Smooth muscle cell of the pulmonary artery (primary cell): ENCODE results near the gene BBC3. TPM values are rescaled to one million over a fixed set of nuclear protein-coding genes. Genes with fewer than 3 reads are reported as not detected.

Source experiments
- total RNA-seq: library from RNA; depleted of rRNA; stranded (reverse); fragments of >200 nt; gene quantifications from 2 replicates; pipeline ENCODE4 v1.2.3, GENCODE V29; 2014

Gene BBC3
- 10.5 and 14.8 TPM in 2 replicates for total RNA-seq

GRCh38 chr19:47230921-47231214 is at the start of gene BBC3:
Gene BBC3, minus strand, starts transcription at chr19:47231199. Its CDS starts 2,768 bp downstream, at chr19:47228431.

GRCh38 chr19:47274071-47274890 is 43.3 kb upstream of the BBC3 start, which contains the start of gene INAFM1:
Gene INAFM1, plus strand, starts transcription at chr19:47274885. Its CDS starts 35 bp downstream, at chr19:47274920.

GRCh38 chr19:47255879-47256692 is 25.1 kb upstream of the BBC3 start, which contains the start of gene CCDC9:
Gene CCDC9, plus strand, starts transcription at chr19:47256525. Its CDS starts 1,876 bp downstream, at chr19:47258401.

Other genes starting within 250 kb of the BBC3 start
- gene NPAS1, start 211.4 kb downstream of the BBC3 start, total RNA-seq = 0.79 and 1.7 TPM in 2 replicates
- 9.0 and 9.3 TPM in 2 replicates for gene TMEM160, start 182.6 kb downstream of the BBC3 start, total RNA-seq
- 10.4 and 13.3 TPM in 2 replicates for gene ZC3H4, start 117.4 kb downstream of the BBC3 start, total RNA-seq
- gene SAE1, start 100.4 kb downstream of the BBC3 start, total RNA-seq = 82.1 and 93.9 TPM in 2 replicates
- gene CCDC9, start 25.3 kb upstream of the BBC3 start, total RNA-seq = 8.3 and 9.3 TPM in 2 replicates
- gene INAFM1, start 43.7 kb upstream of the BBC3 start, total RNA-seq = 3.0 and 3.9 TPM in 2 replicates
- 0.39 and 0.73 TPM in 2 replicates for gene C5AR1, start 78.7 kb upstream of the BBC3 start, total RNA-seq
- 0.07 and 0.17 TPM in 2 replicates for gene C5AR2, start 101.0 kb upstream of the BBC3 start, total RNA-seq
- gene DHX34, start 118.1 kb upstream of the BBC3 start, total RNA-seq = 8.4 and 16.8 TPM in 2 replicates
- 29.7 and 50.3 TPM in 2 replicates for gene MEIS3, start 188.3 kb upstream of the BBC3 start, total RNA-seq
- gene SLC8A2, start 240.7 kb upstream of the BBC3 start, total RNA-seq = 0.20 and 0.36 TPM in 2 replicates